ENCODE data around the gene HOXC9. TPM values are rescaled to one million over a fixed set of nuclear protein-coding genes. Genes with fewer than 3 reads are reported as not detected.

HOXC9 gene
- total and polyA plus RNA-seq, 9 of the 15 experiments (the other 6 are each of a cell fraction or from before 2014, with no cell fraction given), result 1.1 to 10.5 (median 9.3) TPM

DNA sequence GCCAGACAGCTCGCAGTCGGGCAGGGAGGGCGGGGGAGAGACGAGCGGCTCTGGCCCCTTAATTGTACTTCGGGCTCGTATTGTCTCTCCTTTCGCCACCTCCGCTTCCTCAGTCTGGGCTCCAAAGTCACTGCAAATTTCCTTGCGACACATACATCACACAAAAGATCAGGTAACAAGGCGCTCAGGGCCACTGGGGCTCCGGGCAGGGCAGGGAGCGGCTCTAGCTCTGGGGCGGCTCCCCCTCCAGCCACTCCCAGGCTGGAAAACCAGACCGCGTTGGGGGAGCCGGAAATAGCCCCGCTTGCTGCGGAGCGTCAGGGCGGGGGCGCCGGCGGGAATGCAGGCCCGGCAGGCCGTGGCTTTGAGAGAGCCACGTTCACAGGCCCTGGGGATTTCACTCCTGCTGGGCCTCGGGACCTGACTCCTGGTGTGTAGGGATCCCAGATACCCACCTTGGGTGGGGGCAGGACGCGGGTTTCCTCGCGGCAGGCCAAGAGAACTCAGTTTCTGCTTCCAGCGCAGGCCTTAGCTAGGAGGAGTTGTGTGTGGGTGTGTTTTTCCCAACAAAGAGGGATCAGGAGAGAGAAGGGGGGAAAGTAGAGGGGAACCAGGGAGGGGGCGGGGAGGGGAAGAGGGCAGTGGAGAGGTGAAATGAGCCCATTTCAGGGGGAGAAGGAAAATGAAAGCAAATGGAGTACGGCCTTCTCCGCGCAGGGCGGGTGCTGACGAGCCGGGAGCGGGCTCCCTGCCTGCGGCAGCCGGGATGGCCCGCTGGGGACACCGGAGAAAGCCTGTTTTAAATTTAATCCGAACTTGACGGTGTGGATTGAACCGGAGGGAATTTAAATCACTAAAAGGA, 4.4 kb upstream of the HOXC9 start (continued):
- TF ChIP-seq, protein P1, sequence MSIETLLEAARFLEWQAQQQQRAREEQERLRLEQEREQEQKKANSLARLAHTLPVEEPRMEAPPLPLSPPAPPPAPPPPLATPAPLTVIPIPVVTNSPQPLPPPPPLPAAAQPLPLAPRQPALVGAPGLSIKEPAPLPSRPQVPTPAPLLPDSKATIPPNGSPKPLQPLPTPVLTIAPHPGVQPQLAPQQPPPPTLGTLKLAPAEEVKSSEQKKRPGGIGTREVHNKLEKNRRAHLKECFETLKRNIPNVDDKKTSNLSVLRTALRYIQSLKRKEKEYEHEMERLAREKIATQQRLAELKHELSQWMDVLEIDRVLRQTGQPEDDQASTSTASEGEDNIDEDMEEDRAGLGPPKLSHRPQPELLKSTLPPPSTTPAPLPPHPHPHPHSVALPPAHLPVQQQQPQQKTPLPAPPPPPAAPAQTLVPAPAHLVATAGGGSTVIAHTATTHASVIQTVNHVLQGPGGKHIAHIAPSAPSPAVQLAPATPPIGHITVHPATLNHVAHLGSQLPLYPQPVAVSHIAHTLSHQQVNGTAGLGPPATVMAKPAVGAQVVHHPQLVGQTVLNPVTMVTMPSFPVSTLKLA (conservative IDR thresholded peaks at IDR 0.05), result peak in 1 of 2 experiments; percentile 58; a peak in 1 of 4 replicates
- TF ChIP-seq IFI16 (CRISPR knock-in tag; IDR thresholded peaks at IDR 0.05), result no peak
- peak in 1 of 2 experiments; percentile 65; a peak in 1 of 4 replicates for TF ChIP-seq ETV6 (IDR thresholded peaks at IDR 0.05; ENCODE audit: borderline replicate concordance in 1 of 2, low read depth in 2 of 2, low read length in 1 of 2)
- TF ChIP-seq ETV6 (CRISPR knock-in tag; IDR thresholded peaks at IDR 0.05; ENCODE audit: borderline replicate concordance), result no peak
- no peak for TF ChIP-seq POLR2AphosphoS2 (IDR thresholded peaks at IDR 0.05; ENCODE audit: low read length)
- no peak for TF ChIP-seq ZNF239 (CRISPR knock-in tag; IDR thresholded peaks at IDR 0.05)
- TF ChIP-seq, protein P2, sequence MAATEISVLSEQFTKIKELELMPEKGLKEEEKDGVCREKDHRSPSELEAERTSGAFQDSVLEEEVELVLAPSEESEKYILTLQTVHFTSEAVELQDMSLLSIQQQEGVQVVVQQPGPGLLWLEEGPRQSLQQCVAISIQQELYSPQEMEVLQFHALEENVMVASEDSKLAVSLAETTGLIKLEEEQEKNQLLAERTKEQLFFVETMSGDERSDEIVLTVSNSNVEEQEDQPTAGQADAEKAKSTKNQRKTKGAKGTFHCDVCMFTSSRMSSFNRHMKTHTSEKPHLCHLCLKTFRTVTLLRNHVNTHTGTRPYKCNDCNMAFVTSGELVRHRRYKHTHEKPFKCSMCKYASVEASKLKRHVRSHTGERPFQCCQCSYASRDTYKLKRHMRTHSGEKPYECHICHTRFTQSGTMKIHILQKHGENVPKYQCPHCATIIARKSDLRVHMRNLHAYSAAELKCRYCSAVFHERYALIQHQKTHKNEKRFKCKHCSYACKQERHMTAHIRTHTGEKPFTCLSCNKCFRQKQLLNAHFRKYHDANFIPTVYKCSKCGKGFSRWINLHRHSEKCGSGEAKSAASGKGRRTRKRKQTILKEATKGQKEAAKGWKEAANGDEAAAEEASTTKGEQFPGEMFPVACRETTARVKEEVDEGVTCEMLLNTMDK (IDR thresholded peaks at IDR 0.05; ENCODE audit: borderline replicate concordance, insufficient read depth, low read depth, low read length, poor library complexity, severe bottlenecking), result no peak
- TF ChIP-seq FOXK1 (CRISPR knock-in tag; IDR thresholded peaks at IDR 0.05; ENCODE audit: borderline replicate concordance), result no peak
- TF ChIP-seq, protein P3, sequence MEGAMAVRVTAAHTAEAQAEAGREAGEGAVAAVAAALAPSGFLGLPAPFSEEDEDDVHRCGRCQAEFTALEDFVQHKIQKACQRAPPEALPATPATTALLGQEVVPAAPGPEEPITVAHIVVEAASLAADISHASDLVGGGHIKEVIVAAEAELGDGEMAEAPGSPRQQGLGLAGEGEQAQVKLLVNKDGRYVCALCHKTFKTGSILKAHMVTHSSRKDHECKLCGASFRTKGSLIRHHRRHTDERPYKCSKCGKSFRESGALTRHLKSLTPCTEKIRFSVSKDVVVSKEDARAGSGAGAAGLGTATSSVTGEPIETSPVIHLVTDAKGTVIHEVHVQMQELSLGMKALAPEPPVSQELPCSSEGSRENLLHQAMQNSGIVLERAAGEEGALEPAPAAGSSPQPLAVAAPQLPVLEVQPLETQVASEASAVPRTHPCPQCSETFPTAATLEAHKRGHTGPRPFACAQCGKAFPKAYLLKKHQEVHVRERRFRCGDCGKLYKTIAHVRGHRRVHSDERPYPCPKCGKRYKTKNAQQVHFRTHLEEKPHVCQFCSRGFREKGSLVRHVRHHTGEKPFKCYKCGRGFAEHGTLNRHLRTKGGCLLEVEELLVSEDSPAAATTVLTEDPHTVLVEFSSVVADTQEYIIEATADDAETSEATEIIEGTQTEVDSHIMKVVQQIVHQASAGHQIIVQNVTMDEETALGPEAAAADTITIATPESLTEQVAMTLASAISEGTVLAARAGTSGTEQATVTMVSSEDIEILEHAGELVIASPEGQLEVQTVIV (CRISPR knock-in tag; IDR thresholded peaks at IDR 0.05; ENCODE audit: borderline replicate concordance), result no peak
- TF ChIP-seq, protein P4, sequence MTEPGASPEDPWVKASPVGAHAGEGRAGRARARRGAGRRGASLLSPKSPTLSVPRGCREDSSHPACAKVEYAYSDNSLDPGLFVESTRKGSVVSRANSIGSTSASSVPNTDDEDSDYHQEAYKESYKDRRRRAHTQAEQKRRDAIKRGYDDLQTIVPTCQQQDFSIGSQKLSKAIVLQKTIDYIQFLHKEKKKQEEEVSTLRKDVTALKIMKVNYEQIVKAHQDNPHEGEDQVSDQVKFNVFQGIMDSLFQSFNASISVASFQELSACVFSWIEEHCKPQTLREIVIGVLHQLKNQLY (CRISPR knock-in tag; conservative IDR thresholded peaks at IDR 0.05), result no peak
- TF ChIP-seq EGR1 (conservative IDR thresholded peaks at IDR 0.05), result peak; percentile 80
- TF ChIP-seq, protein P5, sequence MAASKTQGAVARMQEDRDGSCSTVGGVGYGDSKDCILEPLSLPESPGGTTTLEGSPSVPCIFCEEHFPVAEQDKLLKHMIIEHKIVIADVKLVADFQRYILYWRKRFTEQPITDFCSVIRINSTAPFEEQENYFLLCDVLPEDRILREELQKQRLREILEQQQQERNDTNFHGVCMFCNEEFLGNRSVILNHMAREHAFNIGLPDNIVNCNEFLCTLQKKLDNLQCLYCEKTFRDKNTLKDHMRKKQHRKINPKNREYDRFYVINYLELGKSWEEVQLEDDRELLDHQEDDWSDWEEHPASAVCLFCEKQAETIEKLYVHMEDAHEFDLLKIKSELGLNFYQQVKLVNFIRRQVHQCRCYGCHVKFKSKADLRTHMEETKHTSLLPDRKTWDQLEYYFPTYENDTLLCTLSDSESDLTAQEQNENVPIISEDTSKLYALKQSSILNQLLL (CRISPR knock-in tag; IDR thresholded peaks at IDR 0.05; ENCODE audit: borderline replicate concordance), result no peak
- TF ChIP-seq, protein P6, sequence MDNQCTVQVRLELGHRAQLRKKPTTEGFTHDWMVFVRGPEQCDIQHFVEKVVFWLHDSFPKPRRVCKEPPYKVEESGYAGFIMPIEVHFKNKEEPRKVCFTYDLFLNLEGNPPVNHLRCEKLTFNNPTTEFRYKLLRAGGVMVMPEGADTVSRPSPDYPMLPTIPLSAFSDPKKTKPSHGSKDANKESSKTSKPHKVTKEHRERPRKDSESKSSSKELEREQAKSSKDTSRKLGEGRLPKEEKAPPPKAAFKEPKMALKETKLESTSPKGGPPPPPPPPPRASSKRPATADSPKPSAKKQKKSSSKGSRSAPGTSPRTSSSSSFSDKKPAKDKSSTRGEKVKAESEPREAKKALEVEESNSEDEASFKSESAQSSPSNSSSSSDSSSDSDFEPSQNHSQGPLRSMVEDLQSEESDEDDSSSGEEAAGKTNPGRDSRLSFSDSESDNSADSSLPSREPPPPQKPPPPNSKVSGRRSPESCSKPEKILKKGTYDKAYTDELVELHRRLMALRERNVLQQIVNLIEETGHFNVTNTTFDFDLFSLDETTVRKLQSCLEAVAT (IDR thresholded peaks at IDR 0.05), result peak in 1 of 2 experiments; percentile 46; a peak in 1 of 4 replicates
- peak; percentile 61; the same call in 1 of the 2 replicates for TF ChIP-seq L3MBTL2 (IDR thresholded peaks at IDR 0.05)
